SK-N-SH (cell line): ENCODE data around the gene EXOC6B. TPM values are rescaled to one million over a fixed set of nuclear protein-coding genes. Genes with fewer than 3 reads are reported as not detected.

ENCODE experiments used
- CTCF ChIA-PET: fragments of 300-600, 350-600 bp; formaldehyde crosslinking; extraction: SDS; loops from one replicate; lab custom pipeline; 2021; lab: Yijun Ruan, JAX
- POLR2A ChIA-PET: fragments of 350-600 bp; sonication (Branson Sonifier 250); formaldehyde crosslinking; extraction: SDS; loops from one replicate; lab custom pipeline; 2020; ENCODE audit warnings: antibody characterized with exemption, inconsistent platforms; lab: Yijun Ruan, JAX
- DNase-seq: peaks from one replicate; pipeline ENCODE4 v3.0.0; 2012
- H2AFZ ChIP-seq: fragments of 200-600 bp; sonication (generic); 2 replicates; pipeline ENCODE4 v1.8.1; 2016; ENCODE audit warnings: antibody characterized with exemption, mild to moderate bottlenecking, low read depth
- H3F3A ChIP-seq: fragments of 200-600 bp; sonication (generic); replicated peaks from 2 replicates; pipeline ENCODE3; 2016; ENCODE audit warnings: antibody characterized with exemption, mild to moderate bottlenecking; ENCODE audit not compliant: insufficient read depth
- H3K27ac ChIP-seq, 2 experiments: fragments of 200-500 bp in 1 of 2; fragments of 200-600 bp in 1 of 2; sonication (Bioruptor generic) in 1 of 2; sonication (generic), shearing (Covaris generic) in 1 of 2; 2 replicates each; pipeline versions ENCODE4 v1.5.1 to v1.6.1; 2014 to 2016; ENCODE audit warnings: low read depth in 2 of 2, inconsistent platforms in 1 of 2, low read length in 1 of 2, mild to moderate bottlenecking in 1 of 2, mixed read lengths in 1 of 2
- H3K27me3 ChIP-seq: fragments of 200-600 bp; sonication (generic), shearing (Covaris generic); 2 replicates; pipeline ENCODE4 v1.6.1; 2016; ENCODE audit warnings: mixed run types; ENCODE audit not compliant: insufficient read depth
- H3K36me3 ChIP-seq, 2 experiments: fragments of 200-500 bp in 1 of 2; fragments of 200-600 bp in 1 of 2; sonication (Bioruptor generic) in 1 of 2; sonication (generic) in 1 of 2; replicated peaks in 1 of 2; 2 replicates each; pipeline versions ENCODE3 to v1.5.1; 2014 to 2016; ENCODE audit warnings: low read length in 1 of 2, mild to moderate bottlenecking in 1 of 2; ENCODE audit not compliant: insufficient read depth in 2 of 2, control insufficient read depth in 1 of 2
- H3K4me1 ChIP-seq, 2 experiments: fragments of 200-500 bp in 1 of 2; fragments of 200-600 bp in 1 of 2; sonication (Bioruptor generic) in 1 of 2; sonication (generic), shearing (Covaris generic) in 1 of 2; 2 replicates each; pipeline versions ENCODE4 v1.5.1 to v1.6.1; 2014 to 2016; ENCODE audit warnings: low read depth in 1 of 2, low read length in 1 of 2, mixed run types in 1 of 2; ENCODE audit not compliant: insufficient read depth in 2 of 2, control insufficient read depth in 1 of 2
- H3K4me2 ChIP-seq: fragments of 200-600 bp; sonication (generic), shearing (Covaris generic); 2 replicates; pipeline ENCODE4 v1.6.1; 2017; ENCODE audit warnings: mixed run types
- H3K4me3 ChIP-seq, 2 experiments: fragments of 200-500 bp in 1 of 2; fragments of 200-600 bp in 1 of 2; sonication (Bioruptor generic) in 1 of 2; sonication (generic), shearing (Covaris generic) in 1 of 2; 2 replicates each; pipeline versions ENCODE4 v1.5.1 to v1.8.1; 2014 to 2016; ENCODE audit warnings: low read depth in 2 of 2, inconsistent platforms in 1 of 2, low read length in 1 of 2, mild to moderate bottlenecking in 1 of 2, mixed read lengths in 1 of 2, moderate library complexity in 1 of 2
- H3K79me2 ChIP-seq: fragments of 200-600 bp; sonication (generic); 2 replicates; pipeline ENCODE4 v1.8.1; 2017; ENCODE audit warnings: mild to moderate bottlenecking; ENCODE audit not compliant: insufficient read depth
- H3K9ac ChIP-seq: fragments of 200-600 bp; sonication (generic); 2 replicates; pipeline ENCODE4 v1.6.1; 2017; ENCODE audit warnings: mixed run types
- H3K9me2 ChIP-seq: fragments of 200-600 bp; sonication (generic); 2 replicates; pipeline ENCODE4 v1.6.1; 2017; ENCODE audit warnings: mixed run types
- H3K9me3 ChIP-seq: fragments of 200-600 bp; sonication (generic); 2 replicates; pipeline ENCODE4 v1.6.1; 2017; ENCODE audit warnings: mixed run types, mild to moderate bottlenecking, moderate library complexity
- H4K20me1 ChIP-seq: fragments of 200-600 bp; sonication (generic); 2 replicates; pipeline ENCODE4 v1.6.1; 2017; ENCODE audit warnings: mild to moderate bottlenecking, mixed run types; ENCODE audit not compliant: insufficient read depth
- CHD2 ChIP-seq: fragments of 150-350 bp; IDR thresholded peaks from 2 replicates; pipeline ENCODE4 v1.6.1; 2018; ENCODE audit warnings: low read length; ENCODE audit not compliant: partially characterized antibody
- EP300 ChIP-seq, 2 experiments: IDR thresholded peaks; 2 replicates each; pipeline versions ENCODE4 v1.4.0 to v1.6.1; 2012; ENCODE audit warnings: borderline replicate concordance in 1 of 2, low read depth in 1 of 2, low read length in 1 of 2
- EZH2phosphoT487 ChIP-seq: fragments of 200-600 bp; sonication (generic); IDR thresholded peaks from 2 replicates; pipeline ENCODE4 v1.6.1; 2017; ENCODE audit warnings: low read depth, mixed run types, mild to moderate bottlenecking, antibody characterized with exemption, moderate library complexity, borderline replicate concordance
- FOXJ3 ChIP-seq: sonication (generic); formaldehyde crosslinking; IDR thresholded peaks from 2 replicates; pipeline ENCODE4 v1.5.1; 2020; ENCODE audit warnings: mild to moderate bottlenecking, missing genetic modification reagents
- FOXM1 ChIP-seq: IDR thresholded peaks from 2 replicates; pipeline ENCODE4 v1.4.0; 2012; ENCODE audit warnings: low read depth, mild to moderate bottlenecking
- GATA2 ChIP-seq: sonication (generic); formaldehyde crosslinking; IDR thresholded peaks from 2 replicates; pipeline ENCODE4 v1.5.0; 2020; ENCODE audit warnings: mild to moderate bottlenecking, missing genetic modification reagents
- IRF3 ChIP-seq: fragments of 150-350 bp; IDR thresholded peaks from 2 replicates; pipeline ENCODE4 v1.6.1; 2016; ENCODE audit warnings: mild to moderate bottlenecking, low read depth, low read length
- JUND ChIP-seq: IDR thresholded peaks from 2 replicates; pipeline ENCODE4 v1.4.0; 2012
- RCOR1 ChIP-seq: fragments of 150-350 bp; IDR thresholded peaks from 2 replicates; pipeline ENCODE4 v1.6.1; 2017; ENCODE audit warnings: antibody characterized with exemption, low read length
- TCF12 ChIP-seq: IDR thresholded peaks from 2 replicates; pipeline ENCODE4 v1.4.0; 2012
- WGBS: methylation state at CpG from one replicate; pipeline ENCODE4 v1.1.6; 2017; ENCODE audit warnings: low lambda C conversion rate; 5-methylcytosine and 5-hydroxymethylcytosine counted together
- polyA plus RNA-seq, 3 experiments: library from polyadenylated mRNA; depleted of rRNA; stranded (reverse); fragments of >200 nt; gene quantifications; 2 replicates each; pipeline ENCODE4 v1.2.3, GENCODE V29; 2012
- TF ChIP-seq, protein P1 (sequence below): IDR thresholded peaks from 2 replicates; pipeline ENCODE4; 2012

The EXOC6B gene
- polyA plus RNA-seq, 1 of the 3 experiments (the other 2 are of a cell fraction) = 7.4 TPM

DNA sequence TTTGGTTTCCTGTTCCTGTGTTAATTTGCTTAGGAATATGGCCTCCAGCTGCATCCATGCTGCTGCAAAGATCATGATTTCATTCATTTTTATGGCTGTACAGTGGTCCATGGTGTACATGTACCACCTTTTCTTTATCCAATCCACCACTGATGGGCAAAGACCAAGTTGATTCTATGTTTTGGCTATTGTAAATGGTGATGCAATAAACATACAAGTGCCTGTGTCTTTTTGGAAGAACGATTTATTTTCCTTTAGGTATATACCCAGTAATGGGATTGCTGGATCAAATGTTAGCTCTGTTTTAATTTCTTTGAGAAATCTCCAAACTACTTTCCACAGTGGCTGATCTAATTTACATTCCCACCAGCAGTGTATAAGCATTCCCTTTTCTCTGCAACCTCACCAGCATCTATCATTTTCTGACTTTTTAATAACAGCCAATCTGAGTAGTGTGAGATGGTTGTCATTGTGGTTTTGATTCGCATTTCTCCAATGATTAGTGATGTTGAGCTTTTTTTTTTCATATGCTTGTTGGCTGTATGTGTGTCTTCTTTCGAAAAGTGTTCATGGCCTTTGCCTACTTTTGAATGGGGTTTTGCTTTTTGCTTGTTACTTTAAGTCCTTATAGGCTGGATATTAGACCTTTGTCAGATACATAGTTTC is 19.4 kb downstream of the EXOC6B start:
- no peaks in the 10 kb centered on the region for H4K20me1 ChIP-seq
- 91% methylated on average over 3 of the region's 3 CpGs for WGBS
- H3K9me3 ChIP-seq = peaks cover 4% of the 10 kb centered on the region; the same call in 1 of the 2 replicates
- no peaks in the 10 kb centered on the region for H3K4me1 ChIP-seq
- H3K4me2 ChIP-seq = no peak overlapping the region
- H3K9me2 ChIP-seq = no peaks in the 10 kb centered on the region
- peaks cover 0 to 9% of the 10 kb centered on the region in 2 experiments for H3K36me3 ChIP-seq
- no peak overlapping the region for H3K4me3 ChIP-seq
- no peak overlapping the region for H3K9ac ChIP-seq
- no peak for TF ChIP-seq FOXM1
- TF ChIP-seq FOXJ3 = no peak
- TF ChIP-seq JUND = no peak
- no peaks in the 10 kb centered on the region for H3K27me3 ChIP-seq
- no peak overlapping the region for H2AFZ ChIP-seq
- H3K79me2 ChIP-seq = peaks cover 15% of the 10 kb centered on the region; the same call in 1 of the 2 replicates
- CTCF ChIA-PET = interaction anchor here (1.1 to 1.3 kb wide), 2 partner anchors 80 to 371 kb away, joined by 3 to 4 read pairs; no protein-coding TSS in a partner anchor
- peaks cover 7% of the 10 kb centered on the region for H3F3A ChIP-seq
- no peak overlapping the region for H3K27ac ChIP-seq
- POLR2A ChIA-PET = no interaction called here
- no peak for DNase-seq

DNA sequence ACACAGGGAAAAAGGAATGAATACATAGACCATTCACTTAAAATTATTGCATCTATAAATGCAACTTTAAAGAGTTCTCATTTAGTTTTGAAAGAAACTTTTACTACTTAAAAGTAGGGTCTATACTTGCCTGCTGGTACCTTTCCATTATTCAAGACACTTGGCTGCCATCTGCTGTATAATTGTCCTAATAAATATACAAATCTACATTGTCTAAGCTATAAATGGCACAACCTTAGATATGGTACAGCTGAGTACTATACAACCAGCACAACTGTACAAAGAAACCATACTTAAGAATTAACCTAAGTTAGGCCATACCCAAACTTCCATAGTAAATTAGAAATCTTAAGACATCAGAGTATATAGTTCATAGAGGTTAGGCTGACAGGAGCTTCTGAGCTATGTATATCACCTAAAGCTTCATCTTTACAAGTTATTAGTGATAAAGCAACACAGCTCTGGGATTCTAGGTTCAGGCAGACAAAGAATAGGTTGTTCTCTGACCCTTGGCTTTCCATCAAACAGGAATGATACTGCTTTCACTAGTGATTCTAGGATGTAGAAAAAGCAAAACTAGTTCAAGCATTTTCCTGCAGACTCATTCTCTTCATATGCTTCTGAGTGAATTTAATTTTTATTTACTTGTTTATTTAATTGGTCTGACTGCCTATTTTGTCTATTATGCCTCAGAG is 22.1 kb downstream of the EXOC6B start:
- no peak for DNase-seq
- Histone ChIP-seq H3K27ac (0 out of 4 replicates have a peak overlapping the region, but pooled peaks of 1 of the 2 experiments have one; percentile 14), H3K9ac (no peak overlapping the region), H3K4me2 (no peak overlapping the region), H3K9me2 (no peaks in the 10 kb centered on the region), H3K4me3 (no peak overlapping the region), H4K20me1 (no peaks in the 10 kb centered on the region), H3F3A (peaks cover 7% of the 10 kb centered on the region), H2AFZ (no peak overlapping the region), H3K36me3 (no peaks in the 10 kb centered on the region), H3K27me3 (no peaks in the 10 kb centered on the region), H3K4me1 (no peaks in the 10 kb centered on the region), H3K79me2 (peaks cover 3% of the 10 kb centered on the region; the same call in 1 of the 2 replicates), H3K9me3 (no peaks in the 10 kb centered on the region; the same call in 1 of the 2 replicates)
- ChIA-PET POLR2A (no interaction called here), CTCF (interaction anchor here (0.8 to 2.0 kb wide), 4 partner anchors 14 to 59 kb away, joined by 3 to 8 read pairs (median 4); no protein-coding TSS in a partner anchor)
- TF ChIP-seq EZH2phosphoT487 = no peak
- TF ChIP-seq TCF12 = no peak
- TF ChIP-seq, protein P1, sequence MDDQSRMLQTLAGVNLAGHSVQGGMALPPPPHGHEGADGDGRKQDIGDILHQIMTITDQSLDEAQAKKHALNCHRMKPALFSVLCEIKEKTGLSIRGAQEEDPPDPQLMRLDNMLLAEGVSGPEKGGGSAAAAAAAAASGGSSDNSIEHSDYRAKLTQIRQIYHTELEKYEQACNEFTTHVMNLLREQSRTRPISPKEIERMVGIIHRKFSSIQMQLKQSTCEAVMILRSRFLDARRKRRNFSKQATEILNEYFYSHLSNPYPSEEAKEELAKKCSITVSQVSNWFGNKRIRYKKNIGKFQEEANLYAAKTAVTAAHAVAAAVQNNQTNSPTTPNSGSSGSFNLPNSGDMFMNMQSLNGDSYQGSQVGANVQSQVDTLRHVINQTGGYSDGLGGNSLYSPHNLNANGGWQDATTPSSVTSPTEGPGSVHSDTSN = no peak
- TF ChIP-seq EP300 (IDR thresholded peaks at IDR 0.05; ENCODE audit: borderline replicate concordance in 1 of 2, low read depth in 1 of 2, low read length in 1 of 2) = no peak
- no peak for TF ChIP-seq GATA2 (CRISPR knock-in tag)
- no peak for TF ChIP-seq CHD2
- no peak for TF ChIP-seq IRF3
- TF ChIP-seq RCOR1 = no peak
